ENCODE results near the gene CD53.

GRCh38 chr1:110824192-110824591, 48.8 kb upstream of the CD53 start:
- TF ChIP-seq CTCF (conservative IDR thresholded peaks at IDR 0.05; ENCODE audit: low read depth, low read length) = no peak
- no peak for TF ChIP-seq EZH2phosphoT487 (IDR thresholded peaks at IDR 0.05; ENCODE audit: borderline replicate concordance, low read length)
- TF ChIP-seq EZH2 (IDR thresholded peaks at IDR 0.05; ENCODE audit: low read length, unreplicated experiment) = no peak

Measured in PC-3 (cell line).